GM18519 (cell line): ENCODE results near the gene CLIC1.

ENCODE experiments used
- ATAC-seq: cut with Tn5 transposase; IDR thresholded peaks from one replicate; pipeline ENCODE4 v1.9.1; 2021; ENCODE audit warnings: mild to moderate bottlenecking, moderate library complexity; ENCODE audit not compliant: unreplicated experiment, low FRiP score

Gene CLIC1

DNA sequence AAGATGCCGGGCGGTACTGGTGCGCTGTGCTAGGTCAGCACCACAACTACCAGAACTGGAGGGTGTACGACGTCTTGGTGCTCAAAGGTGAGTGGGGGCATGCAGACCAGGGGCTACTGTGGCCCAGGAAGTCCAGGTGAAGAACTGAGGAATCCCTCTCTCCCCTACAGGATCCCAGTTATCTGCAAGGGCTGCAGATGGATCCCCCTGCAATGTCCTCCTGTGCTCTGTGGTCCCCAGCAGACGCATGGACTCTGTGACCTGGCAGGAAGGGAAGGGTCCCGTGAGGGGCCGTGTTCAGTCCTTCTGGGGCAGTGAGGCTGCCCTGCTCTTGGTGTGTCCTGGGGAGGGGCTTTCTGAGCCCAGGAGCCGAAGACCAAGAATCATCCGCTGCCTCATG lies 28.6 kb downstream of the CLIC1 start:
- no peak for ATAC-seq

DNA sequence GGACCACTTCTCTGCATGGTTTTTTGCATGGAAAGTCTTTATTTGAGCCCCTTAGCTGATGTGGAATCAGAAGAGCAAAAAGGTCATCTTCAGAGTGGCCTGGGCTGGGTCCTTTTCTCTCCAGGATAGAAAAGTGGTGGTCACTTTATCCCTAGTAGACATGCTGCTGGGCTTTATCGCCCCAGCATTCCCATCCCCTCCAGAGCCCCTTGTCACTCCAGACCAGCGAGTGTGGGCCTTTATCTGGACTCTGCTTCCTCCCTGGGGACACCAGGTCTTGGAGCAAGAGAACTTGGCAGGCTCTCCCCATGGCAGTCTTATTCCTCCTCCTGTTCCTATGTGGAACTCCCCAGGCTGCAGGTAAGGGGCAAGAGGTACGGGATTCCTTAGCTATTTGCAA lies 29.7 kb downstream of the CLIC1 start, which contains the start of gene LY6G6F:
Gene LY6G6F, plus strand, starts transcription at position 268 of the 400 bp plus-strand sequence. Its CDS starts 41 bp downstream, at position 309.
- no peak for ATAC-seq

DNA sequence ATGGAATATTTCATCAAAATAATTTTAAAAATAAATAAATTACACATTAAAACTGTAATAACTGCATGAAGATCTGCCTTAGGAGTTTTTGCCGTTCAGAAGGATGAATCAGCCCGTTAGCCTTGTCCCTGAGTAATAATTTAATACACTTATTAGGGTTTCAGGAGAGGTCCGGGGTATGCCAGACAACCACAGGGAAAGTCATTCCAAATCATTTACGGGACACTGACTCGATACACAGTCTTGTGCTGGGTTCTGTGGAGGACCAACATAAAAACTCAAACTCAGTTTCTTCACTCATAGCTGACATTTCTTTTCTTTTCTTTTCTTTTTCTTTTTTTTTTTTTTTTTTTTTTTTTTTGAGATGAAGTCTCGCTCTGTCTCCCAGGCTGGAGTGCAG lies 30.4 kb downstream of the CLIC1 start:
- no peak for ATAC-seq

DNA sequence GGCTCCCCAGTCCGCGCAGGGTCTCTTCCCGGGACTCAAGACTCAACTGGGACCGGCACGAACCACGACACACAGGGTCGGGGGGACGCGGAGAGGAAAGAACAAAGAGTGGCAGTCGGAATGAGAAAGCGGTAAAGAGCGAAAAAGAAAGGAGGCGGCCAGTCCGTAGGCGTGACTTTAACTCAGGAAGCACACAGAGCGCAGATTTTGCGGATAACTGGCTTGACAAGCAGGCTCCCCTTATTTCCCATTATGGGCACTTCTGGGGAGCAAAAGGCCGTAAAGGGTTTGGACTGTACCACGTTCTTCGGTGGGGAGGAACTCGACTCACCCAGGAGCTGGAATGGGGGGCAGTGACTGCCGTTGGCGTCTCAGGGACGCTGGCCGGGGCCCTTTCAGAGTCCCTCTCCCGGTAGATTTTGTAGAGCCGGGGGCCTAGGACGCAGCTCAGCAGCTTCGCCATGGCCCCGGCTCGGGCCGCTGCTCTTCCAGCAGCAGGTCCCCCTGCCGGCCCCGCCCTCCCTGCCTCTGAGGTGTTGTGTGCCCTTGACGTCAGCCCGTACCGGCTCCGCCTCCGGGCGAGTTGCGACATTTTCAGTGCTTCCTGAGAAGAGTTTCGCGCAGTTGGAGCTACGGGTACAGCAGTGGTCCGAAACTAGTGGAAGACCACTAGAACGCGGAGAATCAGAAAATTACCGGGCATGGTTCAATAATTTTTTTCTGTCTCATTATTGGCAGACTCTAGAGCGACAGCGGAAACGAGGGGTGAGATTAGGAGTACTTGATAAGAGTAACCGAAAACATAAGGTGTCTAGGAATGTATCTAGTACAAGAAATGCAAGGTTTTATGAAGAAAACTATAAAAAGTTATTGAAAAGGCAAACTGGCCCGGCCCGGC lies 33.3 kb downstream of the CLIC1 start, which contains the start of gene ABHD16A:
Gene ABHD16A, minus strand, starts transcription at position 506 of the 898 bp plus-strand sequence. Its CDS starts 43 bp downstream, at position 463.
- ATAC-seq: peak; percentile 81

DNA sequence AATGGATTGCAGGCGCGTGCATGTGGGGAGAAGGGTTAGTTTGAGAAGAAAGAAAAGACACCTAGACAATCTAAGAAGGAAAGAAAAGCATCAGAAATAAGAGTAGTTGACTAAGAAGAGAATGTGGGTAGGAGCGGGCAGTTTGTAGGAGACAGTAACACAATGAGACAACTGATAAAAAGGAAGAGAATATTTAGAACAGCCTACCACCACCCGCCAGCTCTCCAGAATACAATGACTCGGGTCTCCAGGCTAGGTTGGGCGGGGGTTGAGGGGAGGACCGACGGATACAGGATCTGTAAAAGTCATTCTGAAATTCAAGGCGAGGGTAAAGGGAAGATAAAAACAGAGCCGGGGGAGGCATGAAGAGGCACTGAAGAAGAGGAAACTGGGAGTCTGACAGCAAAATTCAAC lies 33.9 kb downstream of the CLIC1 start:
- ATAC-seq: no peak

DNA sequence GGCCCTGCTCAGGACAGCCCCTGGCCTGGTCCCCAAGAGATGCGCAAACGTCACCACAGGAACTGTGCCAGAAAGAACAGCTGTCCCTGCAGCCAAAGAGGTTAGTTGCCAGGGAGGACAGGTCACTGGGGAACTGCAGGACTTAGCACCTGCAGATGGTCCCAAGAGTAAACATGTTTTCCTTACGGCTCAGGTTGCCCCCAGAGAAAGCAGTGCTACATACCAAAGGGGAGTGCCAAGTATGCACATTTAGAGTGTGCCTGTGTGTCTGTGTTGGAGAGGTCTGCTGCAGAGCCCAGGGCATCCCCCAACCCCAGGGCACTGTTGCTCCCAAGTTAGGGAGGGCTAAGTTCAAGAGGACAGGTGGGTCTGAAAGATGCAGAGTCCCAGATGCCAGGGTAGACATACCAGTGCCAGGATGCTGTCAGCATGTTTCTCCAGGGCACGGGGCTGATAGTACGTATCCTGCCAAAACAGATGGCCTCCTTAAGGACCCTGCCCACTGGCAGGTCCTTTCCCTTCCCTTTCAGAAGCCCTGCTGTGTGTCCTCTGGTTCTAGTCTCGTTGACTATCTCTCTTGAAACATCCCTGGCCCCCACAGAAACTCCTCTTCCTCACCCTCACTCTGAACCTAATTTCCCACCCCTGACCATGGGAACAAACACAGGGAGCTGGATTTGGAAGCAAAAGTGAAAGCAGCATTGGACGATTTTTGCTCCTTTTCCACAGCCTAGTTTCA lies 34.5 kb downstream of the CLIC1 start:
- ATAC-seq: no peak

DNA sequence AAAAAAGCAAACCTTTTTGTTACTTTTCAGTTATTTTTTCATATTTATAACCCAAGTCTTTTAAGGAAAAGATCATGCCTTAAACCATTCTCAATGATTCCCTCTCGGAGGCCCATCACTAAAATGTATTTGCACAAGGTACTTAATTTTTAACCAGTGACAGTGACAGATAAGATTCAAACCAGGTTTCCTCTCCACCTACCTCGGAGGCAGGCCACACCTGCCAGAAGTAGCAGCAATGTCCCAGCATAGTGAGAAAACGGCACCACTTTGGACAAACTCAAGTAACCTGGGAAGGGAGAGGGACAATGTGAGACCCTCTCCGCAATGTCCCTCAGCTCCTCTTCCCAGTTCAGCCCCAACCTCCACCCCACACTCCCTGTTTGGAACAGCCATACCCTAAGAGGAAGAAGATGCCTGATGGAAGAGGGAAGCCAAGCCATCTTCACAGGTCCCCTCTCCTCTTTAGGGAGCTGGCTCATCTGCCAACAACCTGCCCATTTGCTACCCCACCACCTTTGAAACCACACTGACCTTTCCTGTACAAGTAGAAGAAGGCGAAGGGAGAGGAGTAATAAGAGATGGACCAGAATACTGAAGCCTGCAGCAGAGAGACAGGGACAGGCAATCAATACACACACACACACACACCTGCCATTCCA lies 35.5 kb downstream of the CLIC1 start:
- ATAC-seq: no peak

DNA sequence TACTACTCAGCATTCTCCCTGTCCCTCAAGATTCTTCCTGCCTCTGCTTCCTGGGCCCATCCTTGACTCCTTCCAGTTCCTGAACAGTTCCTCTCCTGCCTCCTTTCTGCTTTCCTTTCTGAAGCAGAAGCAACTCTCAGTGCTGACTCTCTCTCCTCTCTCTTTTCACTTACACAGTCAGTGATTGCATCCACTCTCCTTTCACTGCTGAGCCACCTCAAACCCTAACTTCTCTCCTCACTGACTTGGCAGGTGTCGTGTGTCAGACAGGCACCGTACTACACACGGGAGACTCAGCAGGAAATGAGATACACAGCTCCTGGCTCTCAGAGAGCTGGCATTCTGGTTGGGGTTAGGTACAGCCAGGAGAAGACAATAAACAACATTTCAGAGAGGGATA lies 38.8 kb downstream of the CLIC1 start:
- no peak for ATAC-seq

DNA sequence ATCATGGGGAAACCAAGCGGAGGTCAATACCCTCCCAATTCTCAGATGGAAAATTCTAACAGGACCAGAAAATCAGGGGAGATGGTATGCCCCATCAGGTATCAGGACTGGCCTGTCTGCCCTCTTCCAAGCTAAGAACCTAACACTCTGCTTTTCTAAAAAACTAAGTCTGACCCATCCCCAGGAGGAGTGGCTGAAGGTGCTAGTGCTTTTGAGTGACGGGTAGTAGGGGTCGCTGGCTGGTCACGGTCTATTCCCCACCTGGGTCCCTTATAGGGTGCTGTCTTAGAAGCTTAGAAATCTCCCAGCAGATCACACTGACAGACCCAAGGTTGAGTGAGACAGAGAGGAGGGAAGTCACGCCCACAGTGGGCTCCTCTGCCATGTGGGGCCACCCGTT lies 42.8 kb downstream of the CLIC1 start:
- no peak for ATAC-seq

DNA sequence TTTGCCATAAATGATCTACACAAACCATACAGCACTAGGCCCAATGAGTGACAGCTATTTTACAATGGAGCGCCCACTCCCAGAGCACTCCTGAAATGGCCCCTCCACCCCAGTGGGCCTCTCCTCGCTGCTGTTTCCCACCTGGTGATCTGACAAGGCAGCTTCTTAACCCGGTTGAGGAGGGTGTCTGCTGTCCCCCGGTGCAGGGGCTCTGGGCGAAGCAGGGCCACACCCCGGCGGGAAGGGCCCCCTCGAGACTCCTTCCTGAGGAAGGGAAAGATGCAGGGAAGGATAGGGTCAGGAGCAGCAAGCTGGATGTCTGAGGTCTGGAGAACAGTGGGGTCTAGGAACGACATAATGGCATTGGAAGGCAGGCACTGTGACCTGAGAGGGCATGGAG lies 43.4 kb downstream of the CLIC1 start:
- no peak for ATAC-seq

DNA sequence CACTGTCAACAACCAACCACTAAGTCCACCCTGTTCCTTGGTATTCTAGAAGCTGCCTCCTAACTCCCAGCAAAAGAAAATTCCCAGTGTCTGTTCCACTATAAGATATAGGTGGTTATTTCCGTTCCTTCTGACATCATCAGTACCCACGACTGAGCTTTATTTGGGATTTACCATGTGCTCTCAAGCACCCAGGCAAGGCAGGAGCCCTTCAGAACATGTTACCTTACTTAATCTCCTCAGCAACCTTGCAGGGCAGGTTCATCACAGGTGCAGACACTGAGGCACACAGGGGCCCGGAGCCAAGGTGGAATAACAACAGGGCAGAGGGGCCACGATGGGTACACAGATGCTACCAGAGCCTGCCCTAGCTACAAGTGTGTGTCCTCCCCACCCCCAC lies 44.0 kb downstream of the CLIC1 start:
- no peak for ATAC-seq

DNA sequence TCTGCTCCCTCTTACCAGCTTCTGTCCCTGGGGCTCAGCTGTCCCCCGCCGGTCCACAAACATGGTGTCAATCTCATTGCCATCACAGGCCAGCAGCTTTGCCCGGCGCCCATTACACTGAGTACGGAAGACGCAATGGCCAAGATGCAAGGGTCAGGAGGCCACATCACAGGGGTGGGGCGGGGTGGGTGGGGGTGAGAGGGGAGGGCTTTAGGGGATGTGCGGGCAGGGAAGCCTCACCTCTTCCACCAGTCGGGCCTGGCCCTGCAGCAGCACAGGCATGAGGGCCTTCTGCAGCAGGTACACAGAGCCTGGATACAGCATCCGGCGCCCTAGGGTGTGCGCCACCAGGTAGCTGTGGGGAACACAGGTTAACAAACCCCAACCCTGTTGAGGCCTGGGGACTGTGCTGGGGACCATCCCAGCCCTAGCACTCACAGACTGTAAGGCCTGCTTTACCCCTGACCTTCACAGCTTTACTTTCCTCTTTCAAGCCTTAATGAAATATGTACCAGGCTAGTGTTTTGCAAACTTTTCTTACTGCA lies 44.7 kb downstream of the CLIC1 start:
- no peak for ATAC-seq

DNA sequence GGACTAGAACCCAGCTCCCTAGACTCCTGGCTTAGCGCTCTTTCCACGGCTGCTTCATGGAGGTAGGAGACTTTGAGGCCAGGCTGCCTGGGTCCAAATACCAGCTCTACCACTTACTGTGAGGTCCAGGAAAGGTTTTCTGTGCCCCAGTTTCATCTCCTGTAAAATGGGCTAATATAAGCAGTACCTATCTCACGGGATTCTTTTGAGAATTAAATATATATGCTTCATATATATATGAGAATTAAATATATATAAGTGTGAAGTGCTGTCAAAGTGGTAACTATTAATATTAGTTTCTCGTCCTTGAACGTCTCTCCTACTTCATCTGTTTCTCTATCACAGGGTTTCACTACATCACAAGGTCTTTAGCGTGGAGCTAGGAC lies 45.3 kb downstream of the CLIC1 start:
- no peak for ATAC-seq

DNA sequence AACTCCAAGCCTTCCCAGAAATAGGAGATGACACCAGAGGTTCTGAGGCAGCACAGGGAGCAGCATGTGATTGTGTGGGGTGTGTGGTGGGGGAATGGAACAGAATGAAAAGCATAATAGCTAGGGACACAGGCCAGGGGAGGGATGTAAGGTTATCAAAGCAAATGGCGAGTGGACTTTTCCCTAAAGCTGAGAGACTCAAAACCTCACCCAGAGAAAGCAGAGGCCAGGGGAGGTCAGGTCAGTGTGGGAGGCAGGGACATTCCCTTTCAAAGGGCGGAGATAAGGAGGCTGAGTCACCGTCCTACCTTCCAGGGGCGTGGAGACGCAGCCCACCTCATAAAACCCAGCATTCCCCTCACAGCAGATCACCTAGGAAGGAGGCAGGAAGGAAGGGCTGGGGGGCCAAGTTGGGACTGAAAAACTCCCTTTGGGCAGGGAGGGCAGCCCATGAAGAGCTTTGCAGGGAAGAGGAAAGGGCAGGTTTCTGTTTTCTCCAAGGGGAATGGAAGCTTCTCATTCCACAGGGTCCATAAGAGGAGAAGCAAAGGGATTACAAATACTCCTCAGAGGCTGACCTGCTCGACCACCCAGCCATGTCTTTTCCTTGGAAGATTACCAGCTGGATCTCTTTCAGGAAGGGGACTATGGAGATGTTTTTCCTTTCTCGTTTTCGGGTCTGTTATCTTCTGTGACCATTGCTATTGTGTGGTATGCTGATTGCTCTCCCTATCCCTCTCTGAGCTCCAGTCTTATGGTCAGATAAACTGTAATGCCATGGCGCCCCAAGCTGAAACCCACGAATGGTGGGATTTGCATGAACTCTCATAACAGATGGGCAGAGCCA lies 45.9 kb downstream of the CLIC1 start:
- ATAC-seq: no peak

DNA sequence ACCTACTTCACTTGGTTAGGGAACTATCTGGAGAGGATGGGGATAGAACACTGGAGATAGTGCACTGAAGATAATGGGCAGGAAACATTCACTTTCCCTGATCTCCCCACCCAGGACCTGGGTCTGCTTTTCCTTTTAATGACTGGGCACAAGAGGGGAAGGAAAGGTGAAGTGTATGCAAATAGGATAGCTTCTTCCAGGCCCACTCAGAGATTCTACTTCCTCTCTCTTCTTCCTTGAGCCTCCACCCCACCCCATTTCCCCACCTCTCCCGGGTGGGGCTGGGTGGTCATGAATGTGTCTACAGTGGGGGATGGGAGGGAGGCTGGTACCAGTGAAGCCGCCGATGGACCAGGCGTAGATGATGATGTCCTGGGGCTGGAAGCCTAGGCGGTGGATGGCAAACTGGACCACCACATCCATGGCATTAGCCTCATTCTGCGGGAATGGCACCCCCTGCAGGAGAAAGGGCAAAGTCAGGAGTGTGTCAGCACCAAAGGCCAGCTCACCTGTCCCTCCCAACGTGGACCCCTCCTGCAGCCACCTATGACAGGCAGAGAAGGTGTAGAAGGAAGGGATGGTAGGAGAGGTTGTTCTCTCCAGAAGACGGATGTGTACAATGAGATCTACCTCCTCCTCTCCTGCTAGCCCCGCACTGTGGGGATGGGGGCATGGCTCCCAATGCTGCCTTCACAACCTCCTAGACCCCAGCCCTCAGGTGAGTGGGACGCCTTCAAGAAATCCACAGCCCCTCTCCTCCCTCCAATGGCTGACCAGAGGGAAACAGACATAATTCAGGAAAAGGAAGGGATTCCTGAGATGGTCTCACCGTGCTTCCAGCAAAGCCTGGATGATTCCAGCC lies 46.9 kb downstream of the CLIC1 start:
- ATAC-seq: no peak

DNA sequence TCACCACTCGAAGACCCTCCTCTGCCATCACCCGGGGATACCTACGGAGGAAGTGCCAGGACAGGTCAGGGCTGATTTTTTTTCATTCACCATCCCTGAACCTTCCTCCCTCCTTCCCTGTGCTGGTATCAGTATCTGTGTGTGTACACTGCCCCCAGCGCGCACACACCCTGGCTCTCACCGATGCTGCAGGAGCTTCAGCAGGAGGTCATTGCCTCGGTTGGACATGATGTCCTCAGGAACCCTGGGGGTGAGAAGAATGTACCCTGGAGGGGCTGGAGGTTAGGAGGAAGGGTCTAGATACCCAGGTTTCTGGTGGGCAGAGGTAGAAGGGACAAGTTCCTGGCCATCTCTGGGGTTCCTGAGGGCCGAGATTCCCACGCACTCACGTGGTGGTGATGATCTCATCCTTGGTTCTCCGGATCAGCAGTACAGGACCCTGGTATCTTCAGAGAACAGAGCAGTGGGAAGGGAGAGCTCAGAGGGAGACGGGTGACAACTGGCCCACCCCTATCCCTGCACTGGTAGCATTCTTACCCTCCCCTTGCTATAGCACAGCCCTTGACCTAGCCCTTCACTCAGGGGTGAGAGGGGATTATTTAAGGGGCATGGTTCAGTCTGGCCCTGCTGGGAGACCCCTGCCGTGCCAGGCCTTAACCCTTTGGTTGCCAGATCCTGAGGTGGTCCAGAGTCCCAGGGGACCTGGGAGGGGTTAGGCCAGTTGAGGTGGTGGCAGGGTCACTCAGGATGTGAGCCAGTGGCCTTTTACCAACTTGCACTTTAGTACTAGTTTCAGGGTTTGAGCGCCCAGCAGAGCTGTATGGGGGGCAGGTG lies 48.3 kb downstream of the CLIC1 start:
- no peak for ATAC-seq

DNA sequence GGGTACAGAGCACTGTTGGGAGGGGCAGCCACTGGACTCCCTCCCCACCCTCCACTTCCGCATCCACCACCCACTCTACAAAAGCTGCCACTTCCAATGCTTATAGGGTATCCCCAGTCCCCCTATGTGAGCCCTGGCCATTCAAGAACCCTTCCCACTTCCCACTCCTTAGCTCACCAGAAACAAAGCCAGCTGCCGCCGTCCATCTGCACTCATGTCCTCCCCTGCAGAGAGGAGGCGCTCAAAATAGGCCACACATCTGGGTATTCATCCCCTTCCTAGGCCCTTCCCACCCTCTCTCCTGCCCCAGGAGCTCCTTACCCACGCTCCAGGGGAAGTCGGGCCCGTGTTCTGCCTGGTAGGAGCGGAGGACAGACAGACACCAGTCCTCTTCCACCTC lies 49.0 kb downstream of the CLIC1 start:
- no peak for ATAC-seq

DNA sequence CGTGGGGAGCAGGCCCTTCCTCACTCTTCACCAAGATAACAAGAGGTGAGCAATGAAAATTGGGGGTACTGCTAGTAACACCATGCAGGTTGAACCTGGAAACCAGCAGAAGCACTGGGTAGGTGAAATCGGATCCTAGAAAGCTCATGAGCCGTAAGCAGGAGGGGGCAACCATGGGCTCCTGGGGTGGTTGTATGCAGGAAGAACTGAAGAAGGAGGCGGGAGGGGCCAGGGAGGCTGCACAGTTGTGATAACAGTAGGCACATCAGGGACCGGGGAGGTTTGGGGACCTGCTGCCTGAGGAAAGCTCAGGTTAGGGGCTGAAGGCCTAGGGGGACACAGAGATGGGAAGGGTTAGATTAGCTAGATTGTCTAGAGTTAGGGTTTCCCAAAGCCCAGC lies 49.8 kb downstream of the CLIC1 start:
- ATAC-seq: no peak
